GM19238 (cell line): ENCODE results near the gene KLHDC2.
"Not testable (repeated sequence)": the region's sequence is repeated elsewhere in the genome, so short reads cannot be mapped to it uniquely, and the experiment has no call there.

Experiments
- DNase-seq: peaks from one replicate; pipeline ENCODE4 v3.0.0; 2011; ENCODE audit warnings: low spot score; ENCODE audit not compliant: insufficient read length

The KLHDC2 gene

DNA sequence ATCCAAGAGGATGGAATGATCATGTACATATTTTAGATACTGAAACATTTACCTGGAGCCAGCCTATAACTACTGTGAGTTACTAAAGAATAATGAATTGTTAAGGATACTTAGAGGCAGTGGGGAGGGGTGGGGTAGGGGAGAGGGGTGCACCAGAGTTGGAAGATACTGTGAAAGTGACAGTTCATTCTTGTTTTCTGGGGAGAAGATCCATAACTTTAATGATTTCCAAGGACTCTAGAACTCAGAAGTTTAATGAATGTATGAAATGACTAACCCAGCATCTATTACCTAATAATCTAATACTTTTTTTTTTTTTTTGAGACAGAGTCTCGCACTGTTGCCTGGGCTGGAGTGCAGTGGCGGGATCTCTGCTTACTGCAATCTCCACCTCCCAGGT, 10.5 kb downstream of the KLHDC2 start:
- DNase-seq = no peak

DNA sequence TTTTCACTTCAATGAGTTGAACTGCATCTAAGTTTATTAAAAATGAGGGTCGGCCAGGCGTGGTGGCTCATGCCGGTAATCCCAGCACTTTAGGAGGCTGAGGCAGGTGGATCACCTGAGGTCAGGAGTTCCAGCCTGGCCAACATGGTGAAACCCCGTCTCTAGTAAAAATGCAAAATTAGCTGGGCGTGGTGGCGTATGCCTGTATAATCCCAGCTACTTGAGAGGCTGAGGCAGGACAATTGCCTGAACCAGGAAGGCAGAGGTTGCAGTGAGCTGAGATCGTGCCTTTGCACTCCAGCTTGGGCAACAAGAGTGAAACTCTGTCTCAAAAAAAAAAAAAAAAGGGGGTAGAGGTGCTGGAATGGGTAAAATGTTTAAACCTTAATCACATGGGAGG, 13.1 kb downstream of the KLHDC2 start:
- DNase-seq = not testable (repeated sequence)

DNA sequence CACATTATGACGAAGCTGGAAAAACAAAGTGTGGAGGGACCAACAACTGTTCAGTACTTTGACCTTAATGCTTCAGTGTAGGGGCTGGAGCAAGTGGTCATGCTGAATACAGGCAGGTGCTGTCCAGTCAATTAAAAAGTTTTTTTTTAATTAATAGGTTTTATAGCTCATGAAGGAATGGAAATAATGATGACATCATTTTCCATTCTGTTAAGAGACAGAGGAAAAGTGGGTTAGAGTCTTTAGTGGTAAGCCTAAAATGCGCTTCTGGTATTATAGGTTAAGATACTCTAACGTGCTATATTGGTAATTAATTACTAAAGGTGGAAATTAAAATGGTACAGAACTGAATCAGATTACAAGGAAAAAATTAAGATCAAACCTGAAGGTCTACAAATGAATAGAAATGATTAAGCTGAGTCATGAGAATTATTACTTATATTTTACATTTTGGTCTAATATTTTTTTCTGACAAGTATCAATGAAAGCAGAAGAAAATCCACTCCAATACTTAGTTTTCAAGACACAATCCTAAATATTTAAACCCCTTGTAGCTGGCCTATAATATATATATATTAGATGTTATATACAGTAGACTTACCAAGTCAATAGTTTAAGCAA, 15.6 kb downstream of the KLHDC2 start:
- DNase-seq = no peak

DNA sequence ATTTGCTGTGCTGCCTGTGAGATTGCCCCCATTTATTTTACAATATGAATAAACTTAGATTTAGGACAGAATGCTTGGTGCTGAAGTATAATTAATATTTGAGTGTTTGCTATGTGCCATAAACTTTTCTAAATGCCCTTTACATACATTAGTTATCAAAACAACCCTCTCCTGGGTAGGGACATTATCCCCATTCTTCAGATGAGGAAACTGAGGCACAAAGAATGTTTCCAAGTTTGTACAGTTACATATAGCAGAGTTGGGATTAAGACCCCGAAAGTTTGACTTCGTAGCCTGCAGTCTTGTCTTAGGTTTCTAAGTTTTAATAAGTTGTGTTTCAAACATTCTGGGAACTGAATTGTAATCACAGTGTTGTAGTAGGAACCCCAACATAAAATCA, 18.4 kb downstream of the KLHDC2 start:
- no peak for DNase-seq

DNA sequence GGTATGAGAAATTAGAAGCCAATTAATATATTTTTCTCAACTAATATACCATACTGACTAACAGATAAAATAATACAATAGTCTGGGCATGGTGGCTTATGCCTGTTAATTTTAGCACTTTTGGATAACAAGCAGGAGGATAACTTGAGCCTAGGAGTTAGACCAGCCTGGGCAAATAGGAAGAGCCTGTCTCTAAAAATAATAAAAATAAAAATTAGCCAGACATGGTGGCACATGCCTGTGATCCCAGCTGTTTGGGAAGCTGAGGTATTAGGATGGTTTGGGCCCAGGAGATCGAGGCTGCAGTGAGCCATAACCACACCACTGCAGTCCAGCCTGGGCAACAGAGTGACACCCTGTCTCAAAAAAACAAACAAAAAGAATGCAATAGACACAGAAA, 24.7 kb downstream of the KLHDC2 start:
- DNase-seq = no peak

DNA sequence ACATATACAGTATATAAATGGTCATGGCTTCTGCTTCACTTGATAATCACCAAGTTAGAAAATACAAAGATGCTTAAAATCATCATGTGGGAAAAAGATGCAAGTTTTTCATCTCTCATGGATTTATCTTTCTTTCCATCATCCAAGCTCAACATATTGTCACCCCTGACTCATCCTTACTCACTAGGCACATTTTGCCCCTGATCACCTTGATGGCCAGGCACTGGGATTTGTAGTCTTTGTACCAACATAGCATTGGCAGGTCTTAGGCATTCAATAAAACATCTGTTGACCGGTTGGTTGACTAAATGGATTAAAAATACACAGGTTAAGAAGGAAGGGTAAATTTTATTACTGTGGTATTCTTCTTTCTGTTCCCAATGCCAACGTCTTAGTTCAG, 28.1 kb downstream of the KLHDC2 start:
- no peak for DNase-seq

DNA sequence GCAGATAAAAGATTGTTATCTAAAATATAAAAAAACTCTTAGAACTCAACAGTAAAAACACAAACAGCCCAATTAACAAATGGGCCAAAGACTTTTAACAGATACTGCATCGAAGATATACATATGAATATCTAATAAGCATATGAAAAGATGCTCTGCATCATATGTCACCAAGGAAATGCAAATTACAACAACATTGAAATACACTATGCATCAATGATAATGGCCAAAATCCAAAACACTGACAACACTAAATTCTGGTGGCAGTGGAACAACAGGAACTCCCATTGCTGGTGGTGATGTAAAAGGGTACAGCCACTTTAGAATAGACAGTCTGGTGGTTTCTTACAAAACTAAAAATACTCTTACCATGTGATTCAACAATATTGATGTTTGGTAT, 40.8 kb downstream of the KLHDC2 start:
- no peak for DNase-seq

DNA sequence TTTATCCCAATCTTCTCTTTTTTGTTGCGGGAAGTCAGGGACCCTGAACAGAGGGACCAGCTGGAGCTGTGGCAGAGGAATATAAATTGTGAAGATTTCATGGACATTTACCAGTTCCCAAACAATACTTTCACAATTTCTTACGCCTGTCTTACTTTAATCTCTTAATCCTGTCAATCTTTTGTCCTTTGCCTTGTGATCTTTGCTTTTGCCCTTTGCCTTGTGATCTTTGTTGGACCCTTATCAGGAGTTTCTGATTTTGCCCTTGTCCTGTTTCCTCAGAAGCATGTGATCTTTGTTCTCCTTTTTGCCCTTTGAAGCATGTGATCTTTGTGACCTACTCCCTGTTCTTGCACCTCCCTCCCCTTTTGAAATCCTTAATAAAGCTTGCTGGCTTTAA, 48.2 kb downstream of the KLHDC2 start:
- DNase-seq = not testable (repeated sequence)

DNA sequence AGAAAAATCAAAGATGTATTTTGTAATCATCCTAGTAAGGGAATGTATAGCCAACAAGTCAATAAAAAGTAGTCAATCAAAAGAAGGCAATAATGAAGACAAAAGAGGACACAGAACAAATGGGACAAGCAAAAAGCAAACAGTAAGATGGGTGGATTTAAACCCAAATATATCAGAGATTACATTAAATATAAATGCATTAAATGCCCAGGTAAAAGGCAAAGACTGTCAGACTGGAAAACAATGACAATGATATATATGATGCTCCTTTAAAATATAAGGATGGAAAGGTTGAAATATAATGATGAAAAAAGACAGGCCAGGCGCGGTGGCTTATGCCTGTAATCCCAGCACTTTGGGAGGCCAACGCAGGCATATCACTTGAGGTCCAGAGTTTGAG, 48.9 kb downstream of the KLHDC2 start:
- no peak for DNase-seq

DNA sequence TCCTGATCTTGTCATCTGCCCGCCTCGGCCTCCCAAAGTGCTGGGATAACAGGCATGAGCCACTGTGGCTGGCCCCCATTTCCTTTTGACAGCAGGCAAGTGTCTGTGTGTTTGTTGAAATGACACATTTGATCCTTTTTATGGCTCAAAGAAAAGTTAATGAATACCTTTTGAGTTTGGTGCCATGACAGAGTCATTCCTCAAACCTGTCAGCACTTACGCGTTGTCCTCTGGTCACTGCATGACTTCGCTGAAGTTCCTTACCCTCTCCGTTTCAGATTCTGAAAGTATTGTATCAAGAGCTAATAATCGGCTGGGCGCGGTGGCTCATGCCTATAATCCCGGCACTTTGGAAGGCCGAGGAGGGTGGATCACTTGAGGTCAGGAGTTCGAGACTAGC, 52.2 kb downstream of the KLHDC2 start:
- DNase-seq = no peak

DNA sequence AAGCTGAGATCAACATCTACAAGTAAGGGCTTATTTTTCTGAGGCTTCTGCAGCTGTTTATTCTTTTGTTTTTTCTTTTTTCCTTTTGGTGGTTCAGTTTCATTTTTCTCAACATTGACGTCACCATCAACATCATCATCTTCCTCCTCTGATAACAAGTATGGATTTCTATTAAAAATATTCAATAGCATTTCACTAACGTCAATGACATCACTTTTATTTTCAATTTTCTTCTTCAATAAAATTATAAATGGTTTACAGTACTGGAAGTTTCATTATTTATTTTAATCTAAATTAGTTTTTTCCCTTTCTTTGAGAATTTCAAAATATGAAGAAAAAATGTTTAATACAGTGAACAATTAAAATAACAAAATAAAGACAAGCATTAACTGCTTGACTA, 60.7 kb downstream of the KLHDC2 start:
- DNase-seq = no peak
